HG03432 (cell line): ENCODE results near the gene PXMP2.
"Not testable (repeated sequence)": the region's sequence is repeated elsewhere in the genome, so short reads cannot be mapped to it uniquely, and the experiment has no call there.

Experiments used
- ATAC-seq: cut with Tn5 transposase; IDR thresholded peaks from one replicate; pipeline ENCODE4 v1.9.1; 2021; ENCODE audit warnings: mild to moderate bottlenecking, moderate library complexity; ENCODE audit not compliant: unreplicated experiment

Gene PXMP2

DNA sequence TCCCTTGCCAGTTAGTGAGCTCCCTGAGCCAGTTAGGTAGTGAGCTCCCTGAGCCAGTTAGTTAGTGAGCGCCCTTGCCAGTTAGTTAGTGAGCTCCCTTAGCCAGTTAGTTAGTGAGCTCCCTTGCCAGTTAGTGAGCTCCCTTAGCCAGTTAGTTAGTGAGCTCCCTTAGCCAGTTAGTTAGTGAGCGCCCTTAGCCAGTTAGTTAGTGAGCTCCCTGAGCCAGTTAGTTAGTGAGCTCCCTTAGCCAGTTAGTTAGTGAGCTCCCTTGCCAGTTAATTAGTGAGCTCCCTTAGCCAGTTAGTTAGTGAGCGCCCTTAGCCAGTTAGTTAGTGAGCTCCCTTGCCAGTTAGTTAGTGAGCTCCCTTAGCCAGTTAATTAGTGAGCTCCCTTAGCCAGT, 4.6 kb downstream of the PXMP2 start:
- ATAC-seq, result not testable (repeated sequence)

- not testable (repeated sequence) for ATAC-seq
These were observed 7.5 kb downstream of the PXMP2 start for GRCh38 chr12:132694888-132695287.

DNA sequence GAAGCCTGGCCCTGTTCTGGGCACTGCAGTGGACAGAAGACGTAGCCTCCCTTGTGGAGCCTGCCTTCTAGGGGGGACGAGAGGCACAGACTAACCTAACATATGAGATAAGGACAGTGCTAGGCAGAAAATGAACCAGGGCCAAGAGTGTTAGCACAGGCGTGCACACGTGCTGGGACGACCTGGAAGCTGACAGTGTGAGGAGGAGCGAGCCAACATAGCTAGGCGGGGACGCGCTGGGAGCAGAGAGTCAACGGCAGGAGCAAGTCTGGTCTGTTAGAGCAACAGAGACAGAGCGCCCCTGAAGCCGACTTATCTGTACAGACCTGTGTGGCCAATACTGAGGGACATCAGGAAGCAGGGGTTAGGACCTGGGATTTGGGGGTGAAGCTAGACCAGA, 8.0 kb downstream of the PXMP2 start:
- ATAC-seq, result no peak

DNA sequence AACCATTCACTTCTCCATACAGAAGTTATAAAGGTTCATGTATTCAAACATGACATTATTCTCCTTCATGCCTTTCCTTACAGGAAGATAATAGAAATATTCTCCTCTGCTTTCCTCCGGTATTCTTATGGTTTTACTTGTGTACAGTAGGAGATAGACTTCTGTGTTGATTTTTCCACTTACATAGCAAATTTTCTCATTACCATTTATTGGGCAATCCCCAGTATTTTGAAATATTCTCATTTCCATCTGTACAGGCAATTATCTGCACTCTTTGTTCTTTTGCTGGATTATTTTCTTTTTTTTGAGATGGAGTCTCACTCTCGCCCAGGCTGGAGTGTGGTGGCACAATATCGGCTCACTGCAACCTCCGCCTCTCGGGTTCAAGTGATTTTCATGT, 11.0 kb downstream of the PXMP2 start:
- ATAC-seq, result no peak

DNA sequence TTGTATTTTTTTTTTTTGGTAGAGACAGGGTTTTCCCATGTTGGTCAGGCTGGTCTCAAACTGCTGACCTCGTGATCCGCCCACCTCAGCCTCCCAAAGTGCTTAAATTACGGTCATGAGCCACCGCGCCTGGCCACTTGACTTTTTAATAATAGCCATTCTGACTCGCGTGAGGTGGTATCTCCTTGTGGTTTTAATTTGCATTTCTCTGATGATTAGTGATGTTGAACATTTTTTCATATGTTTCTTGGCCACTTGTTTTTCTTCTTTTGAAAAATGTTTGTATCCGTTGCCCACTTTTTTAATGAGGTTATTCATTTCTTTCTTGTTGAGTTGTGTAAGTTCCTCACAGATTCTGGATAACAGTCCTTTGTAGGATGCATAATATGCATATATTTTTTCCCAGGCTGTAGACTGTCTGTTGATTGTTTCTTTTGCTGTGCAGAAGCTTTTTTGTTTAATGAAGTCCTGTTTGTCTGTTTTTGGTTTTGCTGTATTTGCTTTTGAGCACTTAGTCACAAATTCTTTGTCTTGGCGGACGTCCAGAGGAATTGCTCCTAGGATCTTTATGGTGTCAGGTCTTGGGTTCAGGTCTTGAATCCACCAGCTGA, 12.9 kb downstream of the PXMP2 start:
- peak; percentile 50 for ATAC-seq

GRCh38 chr12:132702640-132703039, 15.3 kb downstream of the PXMP2 start:
- no peak for ATAC-seq

DNA sequence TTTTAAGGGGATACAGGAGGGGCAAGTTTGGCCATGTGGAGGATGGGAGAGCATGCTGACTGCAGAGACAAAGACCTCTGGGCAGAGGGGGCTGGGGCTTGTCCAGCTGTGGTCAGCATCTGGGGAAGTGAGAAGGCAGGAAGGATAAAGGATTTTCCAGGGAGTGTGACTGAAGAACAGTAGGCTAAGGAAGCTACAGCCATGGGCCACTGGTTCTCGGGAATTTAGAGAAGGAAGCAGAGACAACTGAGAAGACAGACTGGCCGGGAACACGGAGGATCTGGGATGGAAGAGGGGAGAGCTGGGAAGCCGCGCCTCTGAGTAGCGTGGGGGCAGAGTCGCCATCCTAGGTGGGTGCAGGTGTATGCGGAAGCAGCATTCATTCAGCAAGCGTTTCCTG, 16.3 kb downstream of the PXMP2 start:
- ATAC-seq, result no peak

DNA sequence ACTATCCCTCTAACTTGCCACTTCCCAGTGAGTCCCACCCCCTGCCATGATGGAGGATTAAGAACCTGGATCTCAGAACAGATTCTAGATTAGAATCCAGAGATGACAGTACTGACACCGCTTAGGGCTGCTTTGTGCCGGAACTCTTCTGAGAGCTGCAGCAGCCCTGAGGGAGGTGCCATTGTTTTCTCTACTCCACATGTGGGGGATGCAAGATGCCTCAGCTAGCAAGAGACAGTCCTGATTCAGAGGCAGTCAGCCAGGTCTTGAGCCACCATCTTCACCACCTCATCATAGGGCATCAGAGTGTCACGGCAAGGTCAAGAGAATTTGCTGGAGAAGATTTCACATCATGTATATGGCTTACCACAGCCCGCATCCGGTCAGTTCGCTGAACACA, 19.9 kb downstream of the PXMP2 start:
- no peak for ATAC-seq

- ATAC-seq, result no peak
These were observed 20.8 kb downstream of the PXMP2 start for GRCh38 chr12:132708150-132708549.

DNA sequence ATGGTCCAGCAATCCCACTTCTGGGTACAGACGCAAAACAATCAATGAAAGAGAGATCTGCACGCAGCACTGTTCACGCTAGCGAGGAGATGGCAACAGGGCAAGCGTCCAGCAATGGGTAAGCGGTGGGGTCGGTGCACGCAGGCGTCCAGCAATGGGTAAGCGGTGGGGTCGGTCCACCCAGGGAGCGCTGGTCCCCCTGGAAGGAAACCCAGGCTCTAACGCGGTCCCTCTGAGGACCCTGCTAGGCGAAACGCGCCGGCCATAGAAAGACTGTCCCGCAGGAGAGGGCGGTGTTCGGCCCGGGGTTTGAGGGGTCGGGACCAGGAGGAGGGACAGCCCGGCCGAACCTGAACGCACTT, 22.6 kb downstream of the PXMP2 start:
- ATAC-seq, result peak; percentile 31

DNA sequence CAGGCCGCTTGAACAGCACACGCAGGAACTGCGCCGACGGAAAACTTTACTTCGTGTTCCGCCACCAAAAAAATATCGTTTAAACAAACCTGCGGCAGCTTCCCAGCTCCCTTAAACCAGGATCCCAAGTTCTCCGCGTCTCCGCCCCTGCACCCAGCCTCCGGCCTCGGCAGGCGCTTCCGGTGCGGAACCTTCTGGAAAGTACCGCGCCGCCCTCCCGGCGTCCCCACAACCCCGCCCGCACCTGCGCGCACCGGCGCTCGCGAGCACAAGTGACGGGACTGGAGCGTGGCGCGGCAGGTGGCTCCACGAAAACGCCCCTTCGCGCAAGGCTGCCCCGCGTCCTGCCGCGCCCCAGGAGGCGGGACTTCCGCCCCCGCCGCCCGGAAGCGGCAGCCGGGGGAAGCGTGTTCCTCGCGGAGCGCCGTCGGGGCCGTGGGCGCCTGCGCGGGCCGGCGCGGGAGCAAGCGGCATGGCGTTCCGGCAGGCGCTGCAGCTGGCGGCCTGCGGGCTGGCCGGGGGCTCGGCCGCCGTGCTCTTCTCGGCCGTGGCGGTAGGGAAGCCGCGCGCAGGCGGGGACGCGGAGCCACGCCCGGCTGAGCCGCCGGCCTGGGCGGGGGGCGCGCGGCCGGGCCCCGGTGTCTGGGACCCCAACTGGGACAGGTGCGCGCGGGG, 23.2 kb downstream of the PXMP2 start, which contains the start of gene PGAM5:
PGAM5 (plus strand) TSS at position 438 of the 675 bp plus-strand sequence; CDS start at position 473, 35 bp downstream.
- ATAC-seq, result peak; percentile 93

GRCh38 chr12:132711080-132711843, 23.9 kb downstream of the PXMP2 start:
- peak; percentile 20 for ATAC-seq

- ATAC-seq, result no peak
These were observed 25.7 kb downstream of the PXMP2 start for GRCh38 chr12:132713123-132713522.

GRCh38 chr12:132715874-132716273, 28.5 kb downstream of the PXMP2 start:
- ATAC-seq, result no peak

- no peak for ATAC-seq
These were observed 29.0 kb downstream of the PXMP2 start for GRCh38 chr12:132716356-132716755.

DNA sequence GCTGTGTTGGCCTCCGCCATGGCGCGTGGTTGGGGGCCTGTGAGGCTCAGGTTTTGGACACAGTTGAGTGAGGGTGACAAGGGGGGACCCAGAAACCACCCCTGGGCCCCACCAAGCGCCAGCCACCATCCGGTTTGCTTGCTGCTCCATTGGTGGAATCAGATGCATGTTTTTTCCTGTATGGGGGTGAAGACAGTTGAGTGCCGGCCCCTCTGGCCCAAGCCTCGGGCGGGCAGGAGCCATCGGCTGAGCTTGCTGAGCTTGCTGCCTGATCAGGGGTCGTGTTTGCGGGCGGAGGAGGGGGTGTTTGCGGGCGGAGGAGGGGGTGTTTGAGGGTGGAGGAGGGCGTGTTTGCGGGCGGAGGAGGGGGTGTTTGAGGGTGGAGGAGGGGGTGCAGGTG, 29.6 kb downstream of the PXMP2 start:
- ATAC-seq, result no peak

GRCh38 chr12:132717531-132718387, 30.4 kb downstream of the PXMP2 start:
- ATAC-seq, result no peak

GRCh38 chr12:132718644-132719043, 31.3 kb downstream of the PXMP2 start:
- ATAC-seq, result no peak

DNA sequence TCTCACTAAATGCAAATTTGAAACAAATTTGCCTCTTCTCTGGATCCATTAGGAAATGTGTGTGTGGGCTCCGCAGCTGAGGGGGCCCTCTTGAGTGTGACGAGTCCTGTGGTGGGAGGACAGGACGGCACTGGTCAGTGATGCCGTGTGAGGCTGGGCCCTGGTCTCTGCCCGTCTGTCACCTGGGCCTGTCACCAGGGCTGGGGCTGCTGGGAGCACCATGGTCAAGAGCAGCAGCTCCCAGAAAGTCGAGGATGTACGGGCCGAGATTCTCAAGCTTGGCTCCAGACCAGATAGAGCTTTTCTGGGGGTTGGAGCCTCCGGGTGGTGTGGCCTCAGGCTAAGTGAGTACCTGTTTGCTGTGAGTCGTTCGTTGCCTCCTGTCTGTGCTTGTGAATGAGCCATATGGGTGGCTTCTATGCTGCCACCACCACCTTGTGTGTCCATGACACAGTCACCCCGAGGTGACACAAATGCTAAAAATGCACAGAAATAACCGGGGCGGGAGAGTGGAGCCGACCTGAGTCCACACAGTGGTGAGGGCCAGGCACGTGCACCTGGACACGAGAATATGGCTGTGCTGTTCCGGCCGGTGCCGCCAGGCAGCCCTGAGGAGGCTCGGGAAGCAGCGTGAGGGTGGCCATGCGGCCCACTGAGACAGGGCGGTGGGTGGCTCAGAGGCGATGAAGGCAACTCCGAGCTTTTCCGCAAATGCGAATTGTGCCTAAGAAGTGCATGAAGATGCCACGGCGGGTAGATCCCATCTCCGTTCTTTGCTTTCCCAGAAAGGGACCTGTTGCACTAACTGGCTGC, 32.0 kb downstream of the PXMP2 start:
- no peak for ATAC-seq

GRCh38 chr12:132719954-132720324, 32.6 kb downstream of the PXMP2 start:
- no peak for ATAC-seq
